ENCODE measurements around the gene ESD.

The ESD gene

DNA sequence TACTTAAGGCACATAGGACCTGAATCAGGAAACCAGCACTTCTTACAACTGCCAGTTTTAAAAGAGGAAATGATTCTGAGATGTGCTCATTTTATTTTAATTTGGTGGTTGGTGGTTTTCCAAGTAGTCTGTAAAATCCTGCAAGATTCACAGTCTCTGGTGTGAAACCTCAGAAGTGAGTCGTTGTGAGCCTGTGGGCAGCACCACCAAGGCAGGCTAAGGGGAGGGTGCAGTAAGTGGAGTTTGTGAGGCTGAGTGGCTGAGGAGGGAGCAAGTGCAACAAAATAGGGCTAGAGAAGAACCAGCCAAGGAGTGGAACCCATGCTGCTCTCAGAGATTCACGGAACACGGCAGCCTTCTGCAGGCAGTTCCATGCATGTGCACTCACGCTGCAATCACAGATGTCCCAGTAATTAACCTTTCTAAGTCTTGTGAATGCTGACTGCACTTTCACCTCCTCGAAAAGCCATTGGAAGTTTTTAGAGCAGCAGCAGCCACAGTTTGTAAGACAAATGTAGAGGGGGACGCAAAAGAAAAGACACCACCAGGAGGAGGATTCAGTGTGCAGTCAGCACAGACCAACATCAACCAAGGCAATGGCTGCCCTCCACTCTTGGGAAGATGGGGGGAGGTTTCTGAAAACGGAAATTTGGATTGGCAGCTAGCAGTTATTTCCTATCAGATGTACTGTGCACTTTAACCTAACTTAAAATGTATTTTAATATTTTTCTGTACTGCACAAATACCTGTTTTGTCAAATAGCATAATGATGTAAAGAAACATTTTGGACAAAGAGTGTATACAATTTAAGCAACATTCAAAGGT lies 44.9 kb downstream of the ESD start:
- peak; percentile 96 for DNase-seq (ENCODE audit: low read depth, low spot score)
- peak overlapping the region; percentile 22 for H3K4me3 ChIP-seq (ENCODE audit: low read length)

DNA sequence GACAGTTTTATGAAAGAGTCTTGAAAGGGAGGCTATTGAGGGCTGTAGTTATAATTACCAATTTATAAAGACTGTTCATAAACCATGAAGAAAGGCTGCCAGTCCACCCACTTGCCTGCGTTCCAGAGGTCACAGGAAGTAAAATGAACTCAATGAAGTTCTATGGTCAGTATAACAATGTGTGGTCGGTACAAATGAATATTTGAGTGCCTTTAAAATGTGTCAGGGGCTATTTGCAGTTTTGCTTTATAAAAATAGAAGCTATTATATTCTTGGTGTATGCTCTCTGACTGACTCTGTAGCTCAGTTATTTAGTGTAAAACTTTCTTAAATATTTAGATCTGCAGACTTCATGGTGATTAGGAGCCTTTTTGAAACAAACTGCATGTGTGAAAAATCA lies 47.0 kb downstream of the ESD start:
- no peak overlapping the region for H3K4me3 ChIP-seq (ENCODE audit: low read length)
- DNase-seq (ENCODE audit: low read depth, low spot score): no peak

DNA sequence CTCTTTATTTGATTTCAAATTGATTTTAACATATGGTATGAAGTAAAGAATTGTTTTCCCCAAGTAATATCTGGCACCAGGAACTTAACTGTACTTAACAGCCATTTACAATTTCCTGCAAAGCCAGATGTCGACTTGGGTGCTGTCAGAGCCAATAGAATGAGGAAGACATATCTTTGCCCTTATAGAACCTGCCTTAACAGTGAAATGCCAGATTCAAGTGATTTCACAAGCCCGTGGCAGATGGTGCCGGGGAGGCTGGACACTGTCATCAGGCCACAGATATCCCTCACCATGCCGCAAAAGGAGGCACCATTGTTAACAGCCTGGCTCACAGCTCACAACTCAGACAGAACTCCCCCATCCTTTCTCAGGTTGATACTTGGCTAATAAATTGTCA lies 48.7 kb downstream of the ESD start:
- no peak overlapping the region for H3K4me3 ChIP-seq (ENCODE audit: low read length)
- DNase-seq (ENCODE audit: low read depth, low spot score): no peak

DNA sequence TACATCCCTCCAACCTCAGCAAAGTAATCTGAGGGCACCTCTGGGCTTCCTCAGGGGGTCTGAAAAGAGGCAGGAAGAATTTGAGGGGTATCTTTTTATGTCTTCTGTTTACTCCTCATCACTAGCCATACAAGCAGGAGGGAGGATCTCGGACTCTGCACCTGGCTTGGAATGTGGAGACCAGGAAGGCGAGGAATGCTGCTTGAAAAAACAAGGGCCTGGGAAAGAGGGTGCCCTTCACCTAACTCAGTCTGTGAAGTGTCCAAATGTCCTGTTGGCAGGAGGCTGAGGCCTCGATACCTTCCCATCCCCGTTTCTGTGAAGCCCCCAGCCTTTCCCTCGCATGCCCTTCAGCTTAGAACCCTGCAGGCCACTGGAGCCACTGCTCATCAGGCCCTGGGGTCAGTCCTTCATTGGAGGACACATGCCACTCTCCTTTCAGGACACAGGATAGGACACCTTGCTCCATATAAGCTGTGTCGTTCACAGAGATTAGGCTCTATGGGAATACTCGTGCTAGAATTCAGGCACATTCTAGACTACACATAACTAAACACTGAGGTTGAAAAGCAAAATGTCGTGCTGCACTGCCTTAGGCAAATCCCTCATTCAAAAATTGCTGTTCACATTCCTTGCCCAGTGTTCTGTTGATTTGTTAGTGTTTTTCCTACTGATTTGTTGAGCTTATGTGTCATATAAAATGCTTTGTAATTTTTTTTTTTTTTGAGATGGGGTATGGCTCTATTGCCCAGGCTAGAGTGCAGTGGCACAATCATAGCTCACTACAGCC lies 49.7 kb downstream of the ESD start:
- DNase-seq (ENCODE audit: low read depth, low spot score): no peak
- H3K4me3 ChIP-seq (ENCODE audit: low read length): no peak overlapping the region

DNA sequence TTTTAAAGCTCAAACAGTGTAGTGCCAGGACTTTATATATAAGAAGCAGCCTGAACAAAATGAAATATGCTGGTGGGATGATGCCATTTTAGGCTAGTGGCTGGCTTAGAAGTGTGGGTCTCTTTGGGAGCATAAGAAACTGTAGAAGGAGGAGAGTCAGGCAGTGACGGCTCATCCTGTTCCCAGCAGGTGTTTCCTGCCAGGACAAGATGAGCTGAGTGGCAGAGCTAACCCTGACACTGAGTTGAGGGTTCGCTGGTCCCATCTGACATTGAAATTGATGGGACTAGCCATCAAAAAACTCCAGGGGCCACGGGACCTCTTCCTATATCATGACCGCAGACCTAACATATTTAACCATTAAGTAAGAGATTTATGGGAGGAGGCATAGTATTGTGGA lies 51.3 kb downstream of the ESD start:
- DNase-seq (ENCODE audit: low read depth, low spot score): no peak
- H3K4me3 ChIP-seq (ENCODE audit: low read length): no peak overlapping the region

DNA sequence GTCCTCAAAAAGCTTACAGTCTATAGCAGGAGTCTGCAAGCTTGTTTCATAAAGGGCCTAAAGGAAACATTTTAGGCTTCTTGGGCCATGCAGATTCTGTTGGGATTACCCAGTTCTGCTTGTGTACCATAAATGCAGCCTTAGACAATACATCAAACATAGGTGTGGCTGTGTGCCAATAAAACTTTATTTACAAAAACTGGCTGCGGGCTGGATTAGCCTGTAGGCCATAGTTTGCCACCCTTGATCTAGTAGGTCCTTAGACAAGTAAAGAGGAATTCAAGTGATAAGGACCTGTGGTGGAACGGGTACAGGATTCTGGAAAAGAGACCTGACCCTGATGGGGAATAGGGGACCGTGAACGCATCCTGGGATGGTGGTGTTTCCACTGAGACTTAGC lies 51.9 kb downstream of the ESD start:
- no peak for DNase-seq (ENCODE audit: low read depth, low spot score)
- H3K4me3 ChIP-seq (ENCODE audit: low read length): no peak overlapping the region

DNA sequence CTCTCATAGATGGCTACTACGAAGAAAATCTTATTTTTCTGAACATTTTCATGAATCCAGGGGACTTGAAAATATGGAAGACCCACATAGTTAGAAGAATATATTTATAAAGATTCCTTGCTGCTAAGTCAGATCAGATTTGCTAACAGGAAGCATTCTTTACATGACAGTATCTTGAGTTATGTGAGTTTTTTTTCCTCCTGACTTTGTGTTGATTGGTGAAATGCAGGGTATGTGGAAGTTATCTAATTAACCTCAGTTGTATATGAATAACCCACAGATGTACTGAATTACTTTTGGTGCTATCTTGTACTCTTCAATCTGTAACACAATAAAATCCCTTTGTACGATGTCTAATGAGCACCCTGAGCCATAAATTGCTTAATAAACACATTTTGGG lies 53.8 kb downstream of the ESD start:
- DNase-seq (ENCODE audit: low read depth, low spot score): no peak
- no peak overlapping the region for H3K4me3 ChIP-seq (ENCODE audit: low read length)

DNA sequence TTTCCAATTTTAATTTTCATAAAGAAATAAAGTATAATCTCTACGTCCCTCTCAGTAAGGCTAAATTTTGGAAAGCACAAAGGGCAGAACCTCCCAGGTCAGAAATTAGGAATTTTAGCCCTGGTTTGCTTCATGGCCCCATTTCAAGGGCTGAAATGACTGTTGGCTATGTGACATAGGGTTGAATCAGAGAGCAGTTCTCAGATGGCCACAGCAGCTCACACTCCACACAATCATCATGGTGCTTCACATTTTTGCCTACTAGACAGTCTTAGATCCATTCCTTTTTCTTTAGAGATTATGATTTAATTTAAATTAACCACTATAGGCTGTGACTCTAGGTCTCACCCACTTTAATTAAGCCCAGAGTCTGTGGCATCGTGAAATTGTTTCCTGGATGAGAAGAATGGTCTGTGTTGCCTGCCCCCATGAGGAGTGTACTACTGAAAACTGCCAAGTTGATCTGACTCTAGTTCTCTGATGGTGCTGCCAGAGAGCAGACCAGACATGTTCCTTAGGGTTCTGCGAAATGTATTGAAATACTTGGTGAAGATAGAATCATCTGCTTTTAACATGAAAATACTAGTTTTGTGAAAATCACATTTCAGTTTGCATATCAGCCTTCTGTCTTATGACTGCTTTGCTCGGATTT lies 57.4 kb downstream of the ESD start:
- H3K4me3 ChIP-seq (ENCODE audit: low read length): no peak overlapping the region
- DNase-seq (ENCODE audit: low read depth, low spot score): no peak

DNA sequence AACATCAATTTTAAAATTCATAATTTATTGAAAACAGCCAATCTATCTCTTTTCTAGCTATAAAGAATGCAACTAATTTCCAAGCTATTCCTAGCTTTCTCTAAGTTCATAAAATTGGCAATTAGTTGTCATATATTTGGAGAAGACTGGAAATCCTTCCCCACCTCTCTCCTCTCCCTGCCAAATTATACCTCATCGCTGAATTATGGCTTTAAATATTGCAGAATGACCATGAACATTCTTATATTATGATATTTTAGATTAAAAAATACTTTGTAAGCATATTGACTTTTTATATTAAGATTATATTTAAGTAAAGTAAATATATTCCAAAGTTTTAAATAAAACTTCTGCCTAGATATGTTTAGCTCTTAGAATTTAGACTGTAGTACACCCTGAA lies 58.2 kb downstream of the ESD start:
- H3K4me3 ChIP-seq (ENCODE audit: low read length): no peak overlapping the region
- DNase-seq (ENCODE audit: low read depth, low spot score): no peak

DNA sequence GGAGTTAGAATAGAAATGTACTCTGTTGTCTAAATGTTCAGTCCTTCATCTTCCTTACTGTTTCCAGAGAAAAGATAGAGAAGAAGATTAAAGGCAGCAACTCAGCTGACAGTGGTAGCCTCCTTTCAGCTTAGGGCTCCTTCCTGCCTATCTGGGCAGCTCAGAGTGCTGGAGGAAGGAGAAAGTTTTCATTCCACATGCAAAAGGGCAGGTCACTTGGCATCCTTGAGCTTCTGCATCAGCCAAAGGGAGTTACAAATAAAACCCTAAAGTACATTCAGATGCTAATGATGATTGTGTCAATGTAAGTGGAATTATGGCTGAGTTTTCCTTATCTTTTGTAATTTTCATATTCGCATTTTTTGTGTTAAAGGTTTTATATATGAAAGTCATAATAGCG lies 58.9 kb downstream of the ESD start:
- no peak for DNase-seq (ENCODE audit: low read depth, low spot score)

DNA sequence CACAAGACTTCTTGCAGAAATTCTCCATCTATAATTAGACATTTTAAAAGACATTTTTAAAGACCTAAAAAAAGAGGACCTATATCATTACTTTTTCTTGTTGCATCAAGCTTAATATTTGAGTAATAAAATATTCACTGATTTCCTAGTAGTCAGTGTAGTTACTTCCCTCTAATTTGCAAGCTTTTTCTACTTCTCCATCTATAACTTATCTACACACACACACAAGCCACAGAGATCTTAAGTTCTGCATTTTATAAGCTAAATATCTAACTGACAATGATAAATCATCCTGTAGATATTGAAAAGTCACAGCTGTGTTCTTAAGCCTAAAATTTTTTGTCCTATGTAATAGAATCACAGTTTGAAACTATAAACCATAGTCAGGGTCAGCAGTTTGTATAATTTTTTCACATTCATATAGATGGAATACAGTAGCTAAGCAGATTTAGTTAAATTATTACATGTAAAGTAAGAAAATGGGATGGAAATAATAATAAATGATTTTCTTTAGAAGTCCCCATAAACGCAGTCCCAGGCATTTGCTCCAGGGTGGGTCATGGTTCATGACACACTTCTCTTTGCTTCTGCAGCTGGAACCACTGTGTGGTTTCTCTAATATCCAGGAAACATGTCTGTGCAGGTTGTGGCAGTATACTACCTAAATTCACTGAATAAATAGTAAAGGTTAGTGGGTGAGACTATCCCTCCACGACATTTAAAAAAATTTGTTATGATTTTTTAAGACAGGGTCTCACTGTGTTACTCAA lies 60.2 kb downstream of the ESD start:
- DNase-seq (ENCODE audit: low read depth, low spot score): no peak
- no peak overlapping the region for H3K4me3 ChIP-seq (ENCODE audit: low read length)

More for the DNA sequence above, 58.9 kb downstream of the ESD start:
- no peak overlapping the region for H3K4me3 ChIP-seq (ENCODE audit: low read length)

DNA sequence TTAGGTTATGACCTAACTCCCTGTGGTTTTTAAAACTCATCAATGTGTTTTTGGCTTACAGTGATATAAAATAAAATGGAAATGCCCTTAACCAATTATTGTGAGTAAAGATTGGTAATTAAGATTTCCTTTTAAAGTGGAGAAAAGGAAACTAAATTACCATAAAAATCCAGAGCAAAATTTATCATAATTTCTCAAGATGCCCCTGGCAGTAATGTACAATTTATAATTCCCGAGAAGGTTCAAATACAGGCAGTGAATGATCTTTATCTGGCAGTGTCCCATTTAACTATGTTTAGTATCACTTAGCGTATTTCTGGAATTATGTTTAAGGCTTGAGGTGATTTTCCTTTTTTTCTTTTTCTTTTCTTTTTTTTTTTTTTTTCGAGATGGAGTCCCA lies 61.5 kb downstream of the ESD start:
- H3K4me3 ChIP-seq (ENCODE audit: low read length): no peak overlapping the region
- no peak for DNase-seq (ENCODE audit: low read depth, low spot score)

DNA sequence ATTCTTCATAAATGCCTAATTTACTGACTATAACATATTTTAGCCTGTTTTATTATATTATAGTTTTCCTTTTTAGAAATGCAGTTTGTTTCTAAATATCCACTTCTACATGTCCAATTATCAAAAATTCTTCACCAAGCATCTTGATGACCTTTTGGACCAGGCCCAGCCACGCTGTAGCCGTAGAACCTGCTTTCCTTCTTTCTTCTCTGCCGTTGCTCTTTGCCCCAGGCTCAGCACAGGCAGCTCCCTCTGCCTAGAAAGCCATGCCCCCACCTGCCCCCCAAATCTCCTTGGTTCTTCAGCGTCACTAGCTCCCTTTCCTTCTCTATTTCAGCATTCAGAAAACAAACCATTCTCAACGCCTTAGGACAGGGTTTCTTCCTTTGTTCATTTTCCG lies 65.4 kb downstream of the ESD start:
- DNase-seq (ENCODE audit: low read depth, low spot score): no peak
- no peak overlapping the region for H3K4me3 ChIP-seq (ENCODE audit: low read length)

DNA sequence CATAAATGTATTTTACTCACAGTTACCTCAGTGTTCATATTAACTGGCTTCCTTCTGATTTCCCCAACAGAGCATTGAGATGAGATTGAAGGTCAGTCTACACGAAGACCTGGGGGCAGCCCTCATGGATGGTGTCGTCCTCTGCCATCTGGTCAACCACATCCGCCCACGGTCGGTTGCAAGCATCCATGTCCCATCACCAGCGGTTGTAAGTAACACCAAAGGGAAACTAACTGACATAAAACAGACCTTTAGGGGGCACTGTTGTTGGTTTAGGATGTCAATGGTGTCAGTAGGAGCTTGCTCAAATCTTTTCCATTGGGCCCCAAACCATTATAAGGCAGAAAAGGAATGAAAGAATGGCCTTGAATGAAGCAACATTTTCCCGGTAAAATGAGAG lies 68.2 kb downstream of the ESD start:
- no peak overlapping the region for H3K4me3 ChIP-seq (ENCODE audit: low read length)
- peak; percentile 32 for DNase-seq (ENCODE audit: low read depth, low spot score)

DNA sequence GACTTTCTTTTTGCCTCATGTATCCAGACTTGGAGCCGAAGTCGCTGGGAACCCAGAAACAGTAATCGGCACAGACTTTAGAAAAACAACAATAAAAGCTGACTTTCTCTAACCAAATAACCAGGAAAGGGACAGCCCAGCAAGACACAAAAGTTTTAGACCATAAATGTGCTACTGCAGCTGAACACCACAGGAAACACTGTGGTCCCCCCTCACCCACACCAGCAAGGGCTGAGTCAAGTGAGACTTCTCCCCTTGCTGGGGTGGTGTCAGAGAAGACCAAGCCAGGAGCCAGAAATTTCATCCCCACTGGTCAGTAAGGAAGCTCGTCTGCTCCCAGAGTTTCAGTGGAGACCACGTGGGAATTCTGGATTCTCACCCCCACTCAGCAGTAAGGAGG lies 70.6 kb downstream of the ESD start:
- DNase-seq (ENCODE audit: low read depth, low spot score): no peak
- H3K4me3 ChIP-seq (ENCODE audit: low read length): no peak overlapping the region

Measured in Jurkat, Clone E6-1 (cell line).